Measurements from ENCODE around the gene RBM20. TPM values are rescaled to one million over a fixed set of nuclear protein-coding genes. Genes with fewer than 3 reads are reported as not detected.

Gene RBM20
- total RNA-seq, 1 donor from 2014 or later = 101 TPM

GRCh38 chr10:110842326-110842904 is 198.3 kb downstream of the RBM20 start:
- intact Hi-C loops (cut with micrococcal nuclease) = no loop called here
- Histone ChIP-seq H3K4me3 (no peak overlapping the region), H3K27me3 (ENCODE audit: low read depth) (no peaks in the 10 kb centered on the region), H3K4me1 (peaks cover 41% of the 10 kb centered on the region), H3K27ac (replicated peaks) (peak overlapping the region; percentile 40), H3K9me3 (replicated peaks) (no peaks in the 10 kb centered on the region), H3K36me3 (no peaks in the 10 kb centered on the region)
- TF ChIP-seq CTCF (IDR thresholded peaks at IDR 0.05; ENCODE audit: borderline replicate concordance) = no peak
- no peak for DNase-seq

GRCh38 chr10:110843031-110843430 is 198.9 kb downstream of the RBM20 start:
- no peaks in the 10 kb centered on the region for H3K9me3 ChIP-seq (replicated peaks)
- peak overlapping the region; percentile 40 for H3K27ac ChIP-seq (replicated peaks)
- no peaks in the 10 kb centered on the region for H3K36me3 ChIP-seq
- no peak for TF ChIP-seq CTCF (IDR thresholded peaks at IDR 0.05; ENCODE audit: borderline replicate concordance)
- no peak overlapping the region for H3K4me3 ChIP-seq
- H3K4me1 ChIP-seq = peaks cover 37% of the 10 kb centered on the region
- no peak for DNase-seq
- no peaks in the 10 kb centered on the region for H3K27me3 ChIP-seq (ENCODE audit: low read depth)
- intact Hi-C loops (cut with micrococcal nuclease) = no loop called here

GRCh38 chr10:110843796-110844616 is 199.9 kb downstream of the RBM20 start:
- intact Hi-C loops (cut with micrococcal nuclease) = no loop called here
- H3K4me3 ChIP-seq = no peak overlapping the region

GRCh38 chr10:110844617-110844881 is 200.4 kb downstream of the RBM20 start:
- TF ChIP-seq CTCF (IDR thresholded peaks at IDR 0.05; ENCODE audit: borderline replicate concordance) = no peak

More at GRCh38 chr10:110843796-110844616, 199.9 kb downstream of the RBM20 start:
- no peaks in the 10 kb centered on the region for H3K27me3 ChIP-seq (ENCODE audit: low read depth)
- no peak overlapping the region for H3K27ac ChIP-seq (replicated peaks)
- peaks cover 33% of the 10 kb centered on the region for H3K4me1 ChIP-seq
- no peaks in the 10 kb centered on the region for H3K36me3 ChIP-seq
- no peaks in the 10 kb centered on the region for H3K9me3 ChIP-seq (replicated peaks)
- no peak for TF ChIP-seq CTCF (IDR thresholded peaks at IDR 0.05; ENCODE audit: borderline replicate concordance)
- no peak for DNase-seq

GRCh38 chr10:110845192-110845755 is 201.1 kb downstream of the RBM20 start:
- Histone ChIP-seq H3K27ac (replicated peaks) (no peak overlapping the region), H3K36me3 (no peaks in the 10 kb centered on the region), H3K4me1 (peaks cover 24% of the 10 kb centered on the region), H3K27me3 (ENCODE audit: low read depth) (no peaks in the 10 kb centered on the region), H3K4me3 (no peak overlapping the region), H3K9me3 (replicated peaks) (no peaks in the 10 kb centered on the region)
- intact Hi-C loops (cut with micrococcal nuclease) = no loop called here
- no peak for TF ChIP-seq CTCF (IDR thresholded peaks at IDR 0.05; ENCODE audit: borderline replicate concordance)
- no peak for DNase-seq

More at GRCh38 chr10:110844617-110844881, 200.4 kb downstream of the RBM20 start:
- no peak overlapping the region for H3K27ac ChIP-seq (replicated peaks)
- H3K4me1 ChIP-seq = peaks cover 27% of the 10 kb centered on the region
- no peaks in the 10 kb centered on the region for H3K27me3 ChIP-seq (ENCODE audit: low read depth)
- H3K4me3 ChIP-seq = no peak overlapping the region
- no peaks in the 10 kb centered on the region for H3K36me3 ChIP-seq
- intact Hi-C loops (cut with micrococcal nuclease) = no loop called here
- H3K9me3 ChIP-seq (replicated peaks) = no peaks in the 10 kb centered on the region
- DNase-seq = no peak

Data from left ventricle myocardium inferior (tissue), 1 donor.